Thoracic aorta (tissue), 2 donors: ENCODE measurements around the gene LANCL1. TPM values are rescaled to one million over a fixed set of nuclear protein-coding genes. Genes with fewer than 3 reads are reported as not detected.
"Not testable (repeated sequence)": the region's sequence is repeated elsewhere in the genome, so short reads cannot be mapped to it uniquely, and the experiment has no call there.

Source experiments
- ATAC-seq: fragments of 150-250 bp; one replicate; pipeline ENCODE4 v1.8.0; 2017; ENCODE audit warnings: low read depth; ENCODE audit not compliant: insufficient number of reproducible peaks, low FRiP score
- DNase-seq: peaks from one replicate; pipeline ENCODE4 v3.0.0-alpha.2; 2020; ENCODE audit warnings: low spot score
- H3K27ac ChIP-seq, 2 donors: fragments of 200-600 bp; sonication (generic); 1 replicate in 1 of 2; 2 replicates in 1 of 2; pipeline ENCODE4 v1.5.1; 2016; ENCODE audit warnings: mild to moderate bottlenecking in 2 of 2, moderate library complexity in 2 of 2
- H3K27me3 ChIP-seq: fragments of 200-600 bp; sonication (generic); replicated peaks from 2 replicates; pipeline ENCODE4 v1.6.0; 2016; ENCODE audit warnings: mild to moderate bottlenecking; ENCODE audit not compliant: insufficient read depth
- H3K36me3 ChIP-seq: fragments of 200-600 bp; sonication (generic); one replicate; pipeline ENCODE4 v1.5.1; 2016
- H3K4me1 ChIP-seq, 2 donors: fragments of 200-600 bp; sonication (generic); 1 replicate in 1 of 2; 2 replicates in 1 of 2; pipeline versions ENCODE4 v1.5.1 to v1.6.0; 2016; ENCODE audit warnings: low read depth in 2 of 2, mild to moderate bottlenecking in 1 of 2; ENCODE audit not compliant: control insufficient read depth in 1 of 2
- H3K4me3 ChIP-seq: fragments of 200-600 bp; sonication (generic); 2 replicates; pipeline ENCODE4 v1.5.1; 2016; ENCODE audit warnings: mild to moderate bottlenecking
- H3K9me3 ChIP-seq: fragments of 200-600 bp; sonication (generic); 2 replicates; pipeline ENCODE4 v1.5.1; 2016
- total RNA-seq, 2 donors: library from RNA; depleted of rRNA; stranded (reverse); fragments of >200 nt; gene quantifications; one replicate each; pipeline versions ENCODE4 v1.1.0 to v1.2.3, GENCODE V29; 2016
- TF ChIP-seq, protein P1 (sequence below): fragments of 200-600 bp; sonication (generic); IDR thresholded peaks from one replicate; pipeline ENCODE4 v1.5.1; 2019; ENCODE audit warnings: antibody characterized with exemption

The LANCL1 gene
- total RNA-seq, 2 donors from 2014 or later, result 23.4 to 34.9 TPM

DNA sequence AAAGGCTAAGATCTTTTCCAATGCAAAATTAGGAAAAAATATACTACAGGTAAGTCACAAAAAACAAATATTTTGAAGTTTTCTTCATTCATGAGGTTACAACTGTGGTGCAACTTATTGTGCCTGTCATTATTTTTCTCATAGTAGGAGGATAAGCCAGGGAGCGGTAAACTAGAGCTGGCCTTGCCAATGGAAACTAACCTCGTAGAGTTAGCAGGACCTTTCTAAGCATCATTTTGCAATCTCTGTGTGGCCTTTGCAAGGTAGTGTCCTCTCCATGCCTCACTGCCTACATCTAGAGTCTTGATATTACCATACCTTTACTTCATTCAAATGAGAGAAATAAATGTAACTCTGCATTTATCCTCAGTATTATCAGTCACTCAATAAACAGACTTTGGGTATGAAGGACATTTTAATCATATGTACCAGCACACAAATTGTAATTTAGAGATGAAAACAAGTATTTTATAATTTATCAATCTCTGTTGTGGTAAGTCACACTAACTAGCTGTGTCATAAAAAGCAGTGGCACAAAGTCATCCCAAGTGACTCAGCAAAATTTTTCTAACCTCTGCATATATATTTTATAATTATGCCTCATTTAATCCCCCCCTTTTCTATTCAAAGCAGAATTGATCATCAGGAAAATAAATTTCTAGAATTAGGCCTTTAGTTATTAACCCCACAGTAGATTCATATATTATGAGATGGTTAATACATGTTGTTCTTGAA is 47.0 kb downstream of the LANCL1 start:
- Histone ChIP-seq H3K9me3 (peaks cover 16% of the 10 kb centered on the region), H3K4me3 (no peak overlapping the region), H3K27me3 (no peaks in the 10 kb centered on the region), H3K4me1 (no peaks in the 10 kb centered on the region), H3K27ac (no peak overlapping the region), H3K36me3 (peaks cover 6% of the 10 kb centered on the region)
- TF ChIP-seq, protein P1, sequence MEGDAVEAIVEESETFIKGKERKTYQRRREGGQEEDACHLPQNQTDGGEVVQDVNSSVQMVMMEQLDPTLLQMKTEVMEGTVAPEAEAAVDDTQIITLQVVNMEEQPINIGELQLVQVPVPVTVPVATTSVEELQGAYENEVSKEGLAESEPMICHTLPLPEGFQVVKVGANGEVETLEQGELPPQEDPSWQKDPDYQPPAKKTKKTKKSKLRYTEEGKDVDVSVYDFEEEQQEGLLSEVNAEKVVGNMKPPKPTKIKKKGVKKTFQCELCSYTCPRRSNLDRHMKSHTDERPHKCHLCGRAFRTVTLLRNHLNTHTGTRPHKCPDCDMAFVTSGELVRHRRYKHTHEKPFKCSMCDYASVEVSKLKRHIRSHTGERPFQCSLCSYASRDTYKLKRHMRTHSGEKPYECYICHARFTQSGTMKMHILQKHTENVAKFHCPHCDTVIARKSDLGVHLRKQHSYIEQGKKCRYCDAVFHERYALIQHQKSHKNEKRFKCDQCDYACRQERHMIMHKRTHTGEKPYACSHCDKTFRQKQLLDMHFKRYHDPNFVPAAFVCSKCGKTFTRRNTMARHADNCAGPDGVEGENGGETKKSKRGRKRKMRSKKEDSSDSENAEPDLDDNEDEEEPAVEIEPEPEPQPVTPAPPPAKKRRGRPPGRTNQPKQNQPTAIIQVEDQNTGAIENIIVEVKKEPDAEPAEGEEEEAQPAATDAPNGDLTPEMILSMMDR, result no peak
- DNase-seq (no peak), ATAC-seq (no peak)

DNA sequence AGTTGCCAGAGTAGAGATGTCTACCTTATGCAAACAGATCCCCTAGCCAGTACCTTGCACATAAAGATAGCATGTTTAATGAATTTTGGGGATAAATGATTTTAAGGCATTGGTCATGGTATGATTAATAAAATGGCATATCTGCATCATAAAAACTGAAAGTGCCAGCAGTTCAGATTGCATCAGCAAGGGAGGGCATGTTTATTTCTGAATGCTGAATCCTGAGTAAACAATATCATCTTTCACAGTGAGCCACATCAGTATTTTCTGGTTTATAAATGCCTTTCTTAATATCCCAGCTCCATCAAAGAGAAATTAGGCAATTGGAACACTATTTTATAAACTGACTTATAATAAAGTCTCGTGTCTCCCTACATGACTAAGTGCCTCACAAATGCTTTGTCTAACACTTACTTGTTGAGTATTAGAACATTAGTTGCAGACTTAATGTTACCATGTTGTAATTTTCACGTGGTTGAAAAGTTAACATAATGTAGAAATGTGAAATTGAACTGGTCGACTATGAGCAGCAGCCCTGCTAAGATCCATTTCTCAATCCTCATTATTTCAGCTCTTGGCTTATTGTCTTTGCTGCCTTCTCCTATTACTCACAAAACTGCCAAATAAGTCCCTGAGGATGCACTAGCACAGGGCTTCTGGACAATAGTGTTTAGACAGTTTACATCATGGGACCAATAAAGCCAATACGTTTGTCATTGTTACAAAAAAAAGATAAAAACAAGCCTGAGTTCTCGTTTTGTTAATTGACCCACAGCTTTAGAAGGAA is 48.0 kb downstream of the LANCL1 start:
- ATAC-seq, result no peak
- no peak overlapping the region for H3K4me3 ChIP-seq
- H3K9me3 ChIP-seq, result peaks cover 16% of the 10 kb centered on the region
- DNase-seq, result no peak
- H3K36me3 ChIP-seq, result peaks cover 6% of the 10 kb centered on the region
- H3K27me3 ChIP-seq, result no peaks in the 10 kb centered on the region
- H3K27ac ChIP-seq, result no peak overlapping the region
- H3K4me1 ChIP-seq, result no peaks in the 10 kb centered on the region
- TF ChIP-seq, protein P1, result no peak

DNA sequence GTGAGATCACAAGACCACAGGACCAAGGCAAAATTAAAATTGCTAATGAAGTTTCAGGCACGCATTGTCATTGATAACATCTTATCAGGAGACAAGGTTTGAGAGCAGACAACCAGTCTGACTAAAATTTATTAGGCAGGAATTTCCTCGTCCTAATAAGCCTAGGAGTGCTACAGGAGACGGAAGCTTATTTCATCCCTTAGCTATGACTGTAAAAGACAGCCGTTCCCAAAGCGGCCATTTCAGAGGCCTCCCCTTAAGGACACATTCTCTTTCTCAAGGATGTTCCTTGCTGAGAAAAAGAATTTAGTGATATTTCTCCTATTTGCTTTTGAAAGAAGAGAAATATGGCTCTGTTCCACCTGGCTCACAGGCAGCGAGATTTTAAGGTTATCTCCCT is 49.2 kb downstream of the LANCL1 start:
- H3K9me3 ChIP-seq, result peaks cover 16% of the 10 kb centered on the region
- not testable (repeated sequence) for ATAC-seq, H3K27ac ChIP-seq, H3K4me3 ChIP-seq, DNase-seq, H3K27me3 ChIP-seq, H3K4me1 ChIP-seq, H3K36me3 ChIP-seq

DNA sequence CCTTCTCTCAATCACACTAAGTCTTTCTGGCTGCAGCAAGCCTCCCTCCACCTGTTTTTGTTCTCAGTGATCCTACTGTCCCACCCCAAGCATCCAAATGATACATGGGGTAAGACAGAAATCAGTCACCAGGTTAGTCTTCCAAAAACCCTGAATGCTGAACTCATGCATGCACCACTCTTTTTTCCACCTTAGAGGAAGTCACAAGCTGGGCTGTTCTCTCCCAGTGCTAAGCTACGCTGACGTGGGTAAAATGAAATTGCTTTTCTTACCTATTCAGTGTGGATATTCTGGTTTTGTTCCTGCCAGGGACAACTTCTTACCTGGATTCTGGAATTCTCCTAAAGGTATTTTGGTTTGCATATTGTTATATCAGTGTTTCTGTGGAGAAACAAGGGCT is 54.2 kb downstream of the LANCL1 start:
- TF ChIP-seq, protein P1, result no peak
- Histone ChIP-seq H3K4me1 (no peaks in the 10 kb centered on the region), H3K36me3 (no peaks in the 10 kb centered on the region), H3K27ac (no peak overlapping the region), H3K4me3 (no peak overlapping the region), H3K9me3 (peaks cover 11% of the 10 kb centered on the region), H3K27me3 (no peaks in the 10 kb centered on the region)
- ATAC-seq (no peak), DNase-seq (no peak)

DNA sequence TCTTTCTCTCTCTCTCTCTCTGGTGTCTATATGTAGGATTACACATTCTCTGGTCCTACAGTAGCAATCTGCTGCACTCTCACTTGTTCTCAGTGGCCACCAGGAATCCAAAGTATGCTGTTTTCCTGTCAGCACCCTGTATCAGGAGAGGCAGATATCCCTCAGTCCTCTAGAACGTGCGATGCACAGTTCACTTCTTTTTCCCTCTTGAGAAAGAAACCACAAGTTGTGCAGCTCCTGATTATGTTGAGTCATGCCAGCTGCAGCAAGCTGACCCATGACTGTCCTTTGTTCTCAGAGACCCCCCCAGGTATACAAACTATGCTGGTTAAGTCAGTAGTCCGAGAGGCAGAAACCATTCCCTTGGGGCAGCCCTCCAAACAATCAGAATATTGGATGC is 54.6 kb downstream of the LANCL1 start:
- ATAC-seq, result no peak
- TF ChIP-seq, protein P1, result no peak
- Histone ChIP-seq H3K27me3 (no peaks in the 10 kb centered on the region), H3K4me1 (no peaks in the 10 kb centered on the region), H3K4me3 (no peak overlapping the region), H3K9me3 (peaks cover 7% of the 10 kb centered on the region), H3K27ac (no peak overlapping the region), H3K36me3 (no peaks in the 10 kb centered on the region)
- no peak for DNase-seq
